Raji (cell line): ENCODE results near the gene ERH.
A peak's percentile ranks its signal among the peaks of the same experiment; 100 is the strongest.

Experiments used
- POLR2A ChIP-seq: IDR thresholded peaks from 2 replicates; pipeline ENCODE4 v1.6.1; 2011; ENCODE audit warnings: low read depth, low read length, control low read depth; ENCODE audit not compliant: insufficient read depth

Gene ERH

DNA sequence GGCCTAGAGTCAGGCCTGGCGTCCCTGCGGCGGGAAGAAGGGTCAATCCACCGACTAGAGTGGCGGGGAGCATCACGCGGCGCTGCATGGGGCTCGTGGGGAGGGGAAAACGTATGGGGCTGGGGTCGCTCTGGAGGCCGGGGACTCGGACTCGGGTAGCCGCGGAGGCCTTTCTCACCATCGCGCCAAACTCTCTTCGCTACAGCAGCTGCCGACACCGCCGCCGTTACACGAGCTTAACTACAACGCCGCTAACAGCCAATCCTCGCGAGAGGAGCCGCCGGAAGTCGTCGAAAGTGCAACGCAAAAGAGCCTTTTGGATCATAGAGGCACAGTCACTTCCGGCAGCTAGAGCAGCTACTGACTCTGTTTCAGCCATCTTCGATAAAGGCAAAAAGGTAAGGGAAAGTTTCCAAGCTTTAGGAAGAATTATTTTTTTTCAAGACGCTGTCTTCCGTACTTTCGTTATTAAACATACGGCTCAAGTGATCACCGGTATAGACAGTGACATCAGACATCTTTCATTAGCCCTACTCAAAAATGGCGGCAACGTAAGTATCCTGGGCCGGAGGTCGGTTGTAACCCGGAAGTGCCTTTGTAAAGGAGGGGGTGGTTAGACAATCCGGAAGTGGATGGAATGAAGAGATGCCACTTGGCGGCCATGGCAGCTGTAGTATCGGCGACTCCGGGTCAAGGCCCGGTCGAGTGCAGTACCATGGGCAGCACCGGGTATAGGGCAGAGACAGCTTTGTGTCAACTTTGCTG lies at the start of gene ERH, which contains the start of gene SLC39A9:
TSS of gene ERH (minus strand) at position 247 of the 765 bp plus-strand sequence. CDS start at position 181, 66 bp downstream.
TSS of gene SLC39A9 (plus strand) at position 640 of the 765 bp plus-strand sequence. CDS start 678 bp downstream, outside the sequence.
- TF ChIP-seq POLR2A, result peak; percentile 82

DNA sequence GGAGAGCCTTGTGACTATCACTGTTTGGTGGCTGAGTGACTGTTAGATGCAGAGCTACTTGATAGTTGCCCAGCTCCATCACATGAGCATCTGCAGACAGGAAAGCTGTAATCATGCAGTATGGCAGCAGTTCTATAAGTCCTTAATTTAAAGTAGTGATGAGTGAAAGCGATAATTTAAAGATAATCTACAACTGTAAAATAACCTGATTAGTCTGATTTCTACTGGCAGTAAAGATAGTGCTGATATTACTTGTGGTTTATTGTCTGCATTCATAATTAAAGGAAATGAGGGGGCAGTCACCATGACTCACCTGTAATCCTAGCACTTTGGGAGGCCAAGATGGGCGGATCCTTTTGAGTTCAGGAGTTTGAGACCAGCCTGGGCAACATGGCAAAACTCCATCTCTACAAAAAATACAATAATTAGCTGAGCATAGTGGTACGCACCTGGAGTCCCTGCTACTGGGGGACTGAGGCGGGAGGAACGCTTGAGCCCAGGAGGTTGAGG lies 45.3 kb upstream of the ERH start:
- no peak for TF ChIP-seq POLR2A

DNA sequence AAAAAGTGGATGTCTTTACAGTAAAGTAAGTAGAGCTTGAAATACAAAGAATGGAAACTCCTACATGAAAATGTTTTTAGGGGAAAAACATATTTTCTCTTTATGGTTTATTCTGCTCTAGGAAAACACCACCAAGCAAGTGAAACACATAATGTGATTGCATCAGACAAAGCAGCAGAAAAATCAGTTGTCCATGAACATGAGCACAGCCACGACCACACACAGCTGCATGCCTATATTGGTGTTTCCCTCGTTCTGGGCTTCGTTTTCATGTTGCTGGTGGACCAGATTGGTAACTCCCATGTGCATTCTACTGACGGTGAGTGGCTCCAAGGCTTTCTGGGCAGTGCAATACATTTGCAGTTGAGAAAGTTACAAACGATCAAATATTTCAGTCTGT lies 43.8 kb upstream of the ERH start:
- TF ChIP-seq POLR2A, result peak; percentile 64

DNA sequence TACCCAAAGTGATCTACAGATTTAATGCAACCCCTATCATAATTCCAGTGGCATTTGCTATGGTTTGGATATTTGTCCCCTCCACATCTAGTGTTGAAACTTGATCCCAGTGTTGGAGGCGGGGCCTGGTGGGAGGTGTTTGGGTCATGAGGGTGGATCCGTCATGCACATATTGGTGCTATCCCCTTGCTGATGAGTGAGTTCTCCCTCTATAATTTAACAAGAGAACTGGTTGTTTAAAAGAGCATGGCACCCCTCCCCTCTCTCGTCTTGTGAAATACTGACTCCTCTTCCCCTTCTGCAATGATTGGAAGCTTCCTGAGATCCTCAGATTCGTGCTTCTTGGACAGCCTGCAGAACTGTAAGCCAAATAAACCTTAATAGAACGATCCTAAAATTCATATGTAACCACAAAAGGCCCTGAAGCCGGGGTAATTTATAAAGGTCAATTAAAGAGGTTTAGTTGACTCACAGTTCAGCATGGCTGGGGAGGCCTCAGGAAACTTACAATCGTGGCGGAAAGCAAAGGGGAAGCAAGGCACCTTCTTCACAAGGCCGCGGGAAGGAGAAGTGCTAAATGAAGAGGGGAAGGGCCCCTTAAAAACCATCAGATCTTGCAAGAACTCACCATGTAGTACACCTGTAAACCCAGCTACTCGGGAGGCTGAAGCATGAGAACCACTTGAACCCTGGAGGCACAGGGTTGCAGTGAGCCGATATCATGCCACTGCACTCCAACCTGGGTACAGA lies 41.6 kb upstream of the ERH start:
- no peak for TF ChIP-seq POLR2A

DNA sequence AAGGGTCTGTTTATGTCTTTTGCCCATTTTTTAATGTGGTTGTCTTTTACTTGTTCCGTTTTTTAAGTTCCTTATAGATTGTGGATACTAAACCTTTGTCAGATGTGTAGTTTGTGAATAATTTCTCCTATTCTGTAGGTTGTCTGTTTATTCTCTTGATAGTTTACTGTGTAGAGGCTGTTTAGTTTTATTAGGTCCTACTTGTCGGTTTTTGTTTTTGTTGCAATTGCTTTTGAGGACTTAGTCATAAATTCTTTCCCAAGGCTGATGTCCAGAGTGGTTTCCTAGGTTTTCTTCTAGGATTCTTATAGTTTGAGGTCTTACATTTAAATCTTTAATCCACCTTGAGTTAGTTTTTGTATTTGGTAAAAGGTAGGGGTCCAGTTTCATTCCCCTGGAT lies 34.3 kb upstream of the ERH start:
- no peak for TF ChIP-seq POLR2A

DNA sequence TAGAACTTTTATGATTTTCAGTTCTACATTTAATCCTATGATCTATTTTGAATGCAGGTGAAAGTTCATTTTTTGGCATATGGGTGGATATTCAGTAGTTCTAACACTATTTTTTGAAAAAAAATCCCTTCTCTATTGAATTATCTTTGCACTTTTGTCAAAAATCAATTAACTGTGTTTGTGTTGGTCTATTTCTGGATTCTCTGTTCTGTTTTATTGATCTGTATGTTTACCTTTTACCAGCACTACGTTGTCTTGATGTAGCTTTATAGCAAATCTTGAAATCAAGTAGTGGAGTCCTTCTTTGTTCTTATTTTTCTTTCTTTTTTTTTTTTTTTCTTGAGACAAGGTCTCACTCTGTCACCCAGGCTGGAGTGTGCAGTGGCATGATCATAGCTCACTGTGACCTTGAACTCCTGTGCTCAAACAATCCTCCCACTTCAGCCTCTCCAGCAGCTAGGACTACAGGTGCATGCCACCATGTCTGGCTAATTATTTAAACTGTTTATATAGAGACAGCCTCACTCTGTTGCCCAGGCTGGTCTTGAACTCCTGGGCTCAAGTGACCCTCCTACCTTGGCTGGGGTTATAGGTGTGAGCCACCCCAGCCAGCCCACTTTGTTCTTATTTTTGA lies 32.3 kb upstream of the ERH start:
- TF ChIP-seq POLR2A, result no peak

DNA sequence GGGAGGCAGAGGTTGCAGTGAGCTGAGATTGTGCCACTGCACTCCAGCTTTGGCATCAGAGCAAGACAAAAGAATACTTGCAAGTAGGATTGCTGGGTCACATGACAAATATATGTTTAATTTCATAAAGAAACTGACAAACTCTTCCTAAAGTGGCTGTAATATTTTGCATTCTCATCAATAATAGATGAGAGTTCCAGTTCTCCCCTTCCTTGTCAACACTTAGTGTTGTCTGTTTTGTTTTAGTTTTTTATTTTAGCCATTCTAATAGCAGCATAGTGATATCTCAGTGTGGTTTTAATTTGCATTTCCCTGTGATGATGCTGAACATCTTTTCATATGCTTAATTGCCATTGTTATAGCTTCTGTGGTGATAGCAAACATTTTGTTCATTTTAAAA lies 31.5 kb upstream of the ERH start:
- no peak for TF ChIP-seq POLR2A

DNA sequence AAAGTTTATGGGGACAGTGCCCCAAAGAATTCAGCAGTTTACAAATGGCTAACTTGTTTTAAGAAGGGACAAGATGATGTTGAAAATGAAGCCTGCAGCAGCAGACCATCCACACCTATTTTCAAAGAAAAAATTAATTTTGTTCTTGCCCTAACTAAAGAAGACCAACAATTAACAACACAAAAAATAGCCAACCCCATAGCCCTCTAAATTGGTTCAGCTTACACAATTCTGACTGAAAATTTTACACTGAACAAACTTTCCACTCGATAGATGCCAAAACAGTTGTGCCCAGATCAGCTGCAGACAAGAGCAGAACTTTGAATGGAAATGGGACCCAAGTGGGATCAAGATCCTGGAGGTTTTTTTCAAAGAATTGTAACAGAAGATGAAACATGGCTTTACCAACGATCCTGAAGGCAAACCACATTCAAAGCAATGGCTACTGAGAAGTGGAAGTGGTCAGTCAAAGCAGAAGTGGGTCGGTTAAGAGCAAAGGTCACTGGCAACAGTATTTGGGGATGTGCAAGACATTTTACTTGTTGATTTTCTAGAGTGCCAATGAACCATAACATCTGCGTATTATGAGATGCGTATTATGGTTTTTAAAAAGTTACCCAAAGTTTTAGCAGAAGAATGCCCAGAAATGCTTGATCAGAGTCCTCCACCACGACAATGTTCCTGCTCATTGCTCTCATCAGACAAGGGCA lies 30.3 kb upstream of the ERH start:
- no peak for TF ChIP-seq POLR2A

DNA sequence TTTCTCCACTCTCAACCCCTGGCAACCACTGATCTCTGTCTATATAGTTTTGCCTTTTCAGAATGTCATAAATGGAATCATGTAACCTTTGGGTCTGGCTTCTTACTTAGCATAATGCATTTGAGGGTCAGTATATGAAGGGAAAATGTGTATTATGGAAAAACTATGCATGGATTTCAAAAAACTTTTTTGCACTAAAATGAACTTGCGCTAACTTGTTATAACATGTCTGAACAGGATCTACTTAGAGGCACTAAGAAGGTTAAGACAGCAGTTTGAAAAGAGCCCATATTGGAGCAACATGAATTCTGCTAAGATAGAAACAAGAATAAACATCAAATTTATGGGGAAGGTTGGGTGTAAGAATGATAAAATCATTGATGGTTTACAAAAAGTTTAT lies 29.5 kb upstream of the ERH start:
- no peak for TF ChIP-seq POLR2A

DNA sequence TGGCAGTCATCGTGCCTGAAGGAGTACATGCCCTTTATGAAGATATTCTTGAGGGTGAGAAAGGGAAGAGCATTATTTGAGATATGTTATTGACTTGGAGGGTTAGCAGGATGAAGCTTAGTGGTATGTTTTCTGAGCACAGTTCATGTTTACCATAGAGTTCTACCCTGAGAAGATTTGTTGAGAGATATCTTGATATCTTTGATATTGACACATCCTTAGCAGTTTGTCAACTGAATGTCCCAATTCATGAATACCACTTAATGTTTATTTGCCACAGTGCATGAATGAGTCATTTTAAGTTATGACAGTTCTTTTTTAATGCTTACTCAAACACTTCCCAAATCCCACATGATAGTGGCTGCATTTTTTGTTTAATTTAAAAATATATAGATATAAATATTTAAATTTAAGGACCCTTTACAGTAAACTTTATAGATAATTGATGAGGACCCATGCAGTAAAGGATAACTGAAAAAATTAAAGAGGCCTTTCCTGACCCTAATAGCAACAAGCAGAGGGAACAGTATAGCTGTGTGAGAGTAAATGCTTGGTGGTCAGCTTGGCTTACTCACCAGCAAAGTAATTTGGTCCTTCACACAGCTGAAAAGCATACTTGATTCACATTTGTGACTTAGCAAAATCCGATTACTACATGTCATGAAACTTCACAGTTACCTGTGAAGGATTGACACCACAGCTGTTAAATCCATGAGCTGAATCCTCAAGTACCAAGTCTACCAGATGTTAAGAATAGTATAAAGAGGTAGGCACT lies 26.2 kb upstream of the ERH start:
- TF ChIP-seq POLR2A, result no peak

DNA sequence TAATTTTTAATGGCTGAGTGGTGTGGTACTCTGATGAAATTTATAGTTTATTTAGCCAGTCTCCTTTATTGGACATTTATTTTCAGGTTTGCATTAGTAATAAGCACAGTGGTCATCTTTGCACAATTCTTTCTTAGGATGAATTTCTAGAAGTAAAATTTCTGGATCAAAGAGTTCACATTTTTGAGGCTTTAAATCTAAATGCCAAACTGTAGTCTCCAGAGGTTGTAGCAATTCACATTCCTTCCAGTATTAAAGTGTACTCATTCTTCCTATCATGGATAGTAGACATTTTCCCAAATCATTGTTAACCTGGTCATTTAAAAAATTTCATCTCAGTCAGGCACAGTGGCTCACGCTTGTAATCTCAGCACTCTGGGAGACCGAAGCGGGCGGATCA lies 25.2 kb upstream of the ERH start:
- TF ChIP-seq POLR2A, result no peak

DNA sequence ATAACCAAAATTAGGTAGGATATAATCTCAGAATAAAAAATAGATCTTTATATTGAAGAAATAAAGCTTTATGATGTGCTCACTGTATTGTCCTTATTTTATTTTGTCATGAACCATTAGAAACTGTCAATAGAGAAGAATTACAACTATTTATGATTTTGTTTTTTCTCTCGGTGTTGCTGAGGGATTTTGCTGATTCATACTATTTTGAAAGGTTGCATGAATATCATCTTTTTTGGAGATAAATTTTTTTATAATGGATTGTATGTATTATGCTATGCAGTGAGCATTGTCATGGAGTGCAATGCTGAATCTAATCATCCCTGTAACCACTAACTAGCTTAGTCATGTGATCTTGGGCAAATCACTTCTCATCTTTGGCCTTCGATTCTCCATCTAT lies 15.4 kb upstream of the ERH start:
- no peak for TF ChIP-seq POLR2A

DNA sequence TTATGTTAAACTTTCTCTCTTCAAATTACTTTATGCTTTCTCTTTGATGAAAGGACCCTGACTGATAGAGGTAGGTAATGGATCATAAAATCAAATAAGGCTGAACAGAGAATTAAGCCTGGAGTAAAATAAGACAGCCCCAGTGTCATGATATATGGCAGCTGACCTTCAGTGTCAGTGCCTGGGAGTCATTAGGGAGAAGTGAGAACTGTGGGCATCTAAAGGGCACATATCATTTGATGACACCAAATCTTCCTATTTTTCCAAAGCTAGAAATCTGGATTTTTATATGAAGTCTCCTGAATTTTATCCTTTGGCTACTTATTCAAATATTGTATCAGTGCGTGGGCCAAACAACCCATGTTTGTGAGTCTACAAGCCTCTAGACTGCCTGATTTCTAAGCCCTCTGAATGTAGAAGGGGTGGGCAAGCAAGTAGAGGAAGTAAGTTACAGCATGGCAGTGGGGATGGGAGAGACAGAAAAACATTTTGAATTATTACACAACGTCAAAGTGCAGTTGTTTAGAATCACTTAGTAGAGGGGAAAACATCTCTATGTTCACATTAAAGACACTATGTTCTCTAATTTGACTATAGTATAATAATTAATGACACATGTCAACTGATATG lies 10.3 kb upstream of the ERH start:
- TF ChIP-seq POLR2A, result no peak

DNA sequence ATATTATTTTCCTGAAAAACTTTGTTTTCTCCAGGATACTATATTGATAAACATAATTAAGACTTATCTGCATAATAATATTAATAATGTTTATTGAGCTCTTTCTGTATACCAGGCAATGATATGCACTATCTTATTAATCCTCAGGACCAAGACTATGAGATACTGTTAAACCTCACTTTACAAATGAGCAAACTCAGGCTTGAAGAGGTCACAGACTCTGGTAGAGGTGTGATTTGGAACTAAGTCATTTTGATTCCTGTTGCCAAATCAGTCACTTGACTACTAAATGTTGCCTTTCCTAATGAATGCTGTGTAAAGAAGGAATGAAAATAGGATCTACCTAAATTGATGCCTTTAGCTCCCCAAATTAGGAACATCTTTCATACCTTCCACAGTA lies 7.7 kb upstream of the ERH start:
- no peak for TF ChIP-seq POLR2A

DNA sequence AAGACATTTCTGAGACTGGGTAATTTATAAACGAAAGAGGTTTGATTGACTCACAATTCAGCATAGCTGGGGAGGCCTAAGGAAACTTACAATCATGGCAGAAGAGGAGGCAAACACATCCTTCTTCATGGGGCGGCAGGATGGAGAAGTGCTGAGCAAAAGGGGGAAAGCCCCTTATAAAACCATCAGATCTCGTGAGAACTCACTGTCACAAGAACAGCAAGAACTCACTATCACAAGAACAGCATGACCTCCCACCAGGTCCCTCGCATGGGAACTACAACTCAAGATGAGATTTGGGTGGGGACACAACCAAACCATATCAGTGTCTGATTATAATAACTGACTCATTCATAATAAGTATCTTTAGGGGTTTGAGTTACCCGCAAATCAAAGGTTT lies 6.8 kb upstream of the ERH start:
- no peak for TF ChIP-seq POLR2A
